Jurkat, Clone E6-1 (cell line): ENCODE results near the gene NLN.
A peak's percentile ranks its signal among the peaks of the same experiment; 100 is the strongest.
"Not testable (repeated sequence)": the region's sequence is repeated elsewhere in the genome, so short reads cannot be mapped to it uniquely, and the experiment has no call there.

Source experiments
- DNase-seq: peaks from one replicate; pipeline ENCODE4 v3.0.0-alpha.2; 2011; ENCODE audit warnings: low read depth, low spot score
- H3K4me3 ChIP-seq: 2 replicates; pipeline ENCODE4 v1.5.1; 2011; ENCODE audit warnings: mild to moderate bottlenecking, low read length, control low read depth, moderate library complexity

Gene NLN

GRCh38 chr5:65767565-65767964, 45.6 kb downstream of the NLN start:
- no peak for DNase-seq
- H3K4me3 ChIP-seq, result no peak overlapping the region

GRCh38 chr5:65768723-65769346, 46.8 kb downstream of the NLN start:
- no peak for DNase-seq

GRCh38 chr5:65769539-65769938, 47.5 kb downstream of the NLN start:
- no peak for DNase-seq
- H3K4me3 ChIP-seq, result no peak overlapping the region

More at GRCh38 chr5:65768723-65769346, 46.8 kb downstream of the NLN start:
- H3K4me3 ChIP-seq, result no peak overlapping the region

- no peak for DNase-seq
- H3K4me3 ChIP-seq, result no peak overlapping the region
Measured at GRCh38 chr5:65771266-65771665, 49.3 kb downstream of the NLN start.

GRCh38 chr5:65772963-65773362, 51.0 kb downstream of the NLN start:
- DNase-seq, H3K4me3 ChIP-seq: not testable (repeated sequence)

- H3K4me3 ChIP-seq, result no peak overlapping the region
- DNase-seq, result no peak
Measured at GRCh38 chr5:65774346-65774745, 52.3 kb downstream of the NLN start.

- no peak for DNase-seq
- no peak overlapping the region for H3K4me3 ChIP-seq
Measured at GRCh38 chr5:65775476-65775875, 53.5 kb downstream of the NLN start.

- no peak for DNase-seq
- H3K4me3 ChIP-seq, result no peak overlapping the region
Measured at GRCh38 chr5:65776441-65777141, 54.6 kb downstream of the NLN start.

GRCh38 chr5:65778126-65778525, 56.1 kb downstream of the NLN start:
- no peak overlapping the region for H3K4me3 ChIP-seq
- no peak for DNase-seq

GRCh38 chr5:65779643-65780042, 57.6 kb downstream of the NLN start:
- no peak overlapping the region for H3K4me3 ChIP-seq
- no peak for DNase-seq

- not testable (repeated sequence) for H3K4me3 ChIP-seq, DNase-seq
Measured at GRCh38 chr5:65788296-65788695, 66.3 kb downstream of the NLN start.

- H3K4me3 ChIP-seq, result no peak overlapping the region
Measured at GRCh38 chr5:65790371-65791163, 68.6 kb downstream of the NLN start.

GRCh38 chr5:65791712-65792673, 70.0 kb downstream of the NLN start:
- H3K4me3 ChIP-seq, result no peak overlapping the region
- no peak for DNase-seq

More at GRCh38 chr5:65790371-65791163, 68.6 kb downstream of the NLN start:
- DNase-seq, result no peak

- no peak for DNase-seq
- no peak overlapping the region for H3K4me3 ChIP-seq
Measured at GRCh38 chr5:65796269-65796668, 74.3 kb downstream of the NLN start.

- peak; percentile 52 for DNase-seq
- no peak overlapping the region for H3K4me3 ChIP-seq
Measured at GRCh38 chr5:65796751-65797316, 74.8 kb downstream of the NLN start.

- H3K4me3 ChIP-seq, result no peak overlapping the region
- no peak for DNase-seq
Measured at GRCh38 chr5:65797481-65797880, 75.5 kb downstream of the NLN start.

- no peak for DNase-seq
Measured at GRCh38 chr5:65799857-65800256, 77.9 kb downstream of the NLN start.

GRCh38 chr5:65800775-65801174, 78.8 kb downstream of the NLN start:
- no peak overlapping the region for H3K4me3 ChIP-seq
- no peak for DNase-seq

More at GRCh38 chr5:65799857-65800256, 77.9 kb downstream of the NLN start:
- H3K4me3 ChIP-seq, result no peak overlapping the region

- no peak for DNase-seq
- no peak overlapping the region for H3K4me3 ChIP-seq
Measured at GRCh38 chr5:65801352-65801783, 79.4 kb downstream of the NLN start.
